ENCODE data around the gene NPPB.

Gene NPPB

DNA sequence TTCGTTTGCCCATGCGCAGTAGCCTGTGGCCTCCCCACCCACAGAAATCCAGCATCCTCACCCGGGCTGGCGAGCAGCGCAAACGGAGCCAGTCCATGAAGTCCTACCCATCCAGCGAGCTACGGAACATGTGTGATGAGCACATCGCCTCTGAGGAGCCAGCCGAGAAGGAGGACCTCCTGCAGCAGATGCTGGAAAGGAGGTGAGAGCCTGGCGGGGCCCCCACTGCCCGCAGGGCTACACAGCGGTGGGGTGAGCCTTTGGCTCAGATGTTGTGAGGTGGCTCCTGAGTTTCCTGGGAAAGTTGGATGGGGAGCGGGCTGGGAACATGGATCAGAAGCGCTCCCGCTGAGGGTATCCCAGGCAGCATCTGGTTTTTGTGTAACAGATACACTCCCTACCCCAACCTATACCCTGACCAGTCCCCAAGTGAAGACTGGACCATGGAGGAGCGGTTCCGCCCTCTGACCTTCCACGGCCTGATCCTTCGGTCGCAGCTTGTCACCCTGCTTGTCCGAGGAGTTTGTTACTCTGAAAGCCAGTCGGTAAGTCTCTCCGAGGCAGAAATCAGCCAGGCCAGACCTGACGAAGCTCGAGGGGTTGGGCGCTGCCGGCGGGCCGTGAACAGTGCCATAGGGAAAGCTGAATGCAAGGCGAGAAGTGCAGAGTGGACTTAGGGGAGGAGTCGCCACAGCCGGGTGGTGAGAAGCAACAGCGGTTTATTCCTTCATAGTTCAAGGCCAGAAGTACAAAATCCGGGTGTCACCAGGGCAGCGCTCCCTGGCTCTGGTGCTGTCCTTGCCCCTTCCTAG is 21.6 kb downstream of the NPPB start:
- no peak overlapping the region for H3K4me3 ChIP-seq (ENCODE audit: low read depth, low read length)

DNA sequence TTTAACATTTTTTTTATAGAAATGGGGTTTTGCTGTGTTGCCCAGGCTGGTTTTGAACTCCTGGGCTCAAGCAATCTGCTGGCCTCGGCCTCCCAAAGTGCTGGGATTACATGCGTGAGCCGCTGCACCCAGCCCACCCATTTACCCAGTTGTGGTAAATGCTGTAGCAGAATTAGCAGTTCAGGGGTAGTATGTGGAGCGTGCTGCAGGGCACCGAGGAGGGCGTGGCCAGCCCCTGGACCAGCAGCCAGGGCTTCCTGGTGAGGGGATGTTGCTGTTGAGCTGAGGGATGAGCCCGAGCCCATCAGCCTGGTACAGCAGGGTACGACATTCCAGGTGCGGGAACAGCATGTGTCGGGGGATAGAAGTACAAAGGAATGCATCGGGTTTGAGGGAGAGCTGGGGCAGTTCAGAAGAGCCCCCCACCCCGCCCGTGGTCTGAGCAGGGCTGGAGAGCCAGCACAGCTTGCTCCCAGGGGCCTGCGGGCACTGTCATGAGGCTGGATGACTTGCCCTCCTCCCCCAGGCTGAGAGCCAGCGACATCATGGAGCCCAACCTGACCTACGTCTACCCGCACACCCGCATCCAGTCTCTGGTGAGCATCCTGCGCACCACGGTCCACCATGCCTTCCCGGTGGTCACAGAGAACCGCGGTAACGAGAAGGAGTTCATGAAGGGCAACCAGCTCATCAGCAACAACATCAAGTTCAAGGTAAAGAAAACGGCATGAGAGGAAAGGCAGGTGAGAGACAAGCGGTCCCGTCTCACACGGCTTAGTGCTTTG is 23.1 kb downstream of the NPPB start:
- no peak overlapping the region for H3K4me3 ChIP-seq (ENCODE audit: low read depth, low read length)

DNA sequence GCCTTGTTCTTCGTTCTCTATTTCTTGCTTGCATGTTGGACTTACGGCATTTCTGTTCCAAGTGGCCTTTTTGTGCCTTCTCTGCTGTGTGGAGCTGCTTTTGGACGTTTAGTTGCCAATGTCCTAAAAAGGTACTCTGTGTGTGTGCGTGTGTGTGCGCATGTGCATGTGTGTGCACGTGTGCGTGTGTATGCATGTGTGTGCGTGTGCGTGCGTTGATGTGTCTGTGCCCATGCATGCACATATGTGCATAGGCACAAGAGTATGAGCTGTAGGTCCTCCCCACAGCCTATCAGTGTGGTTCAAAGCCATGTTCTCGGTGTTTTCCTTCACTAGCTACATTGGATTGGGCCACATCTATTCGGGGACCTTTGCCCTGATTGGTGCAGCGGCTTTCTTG is 24.8 kb downstream of the NPPB start:
- H3K4me3 ChIP-seq (ENCODE audit: low read depth, low read length) = no peak overlapping the region

DNA sequence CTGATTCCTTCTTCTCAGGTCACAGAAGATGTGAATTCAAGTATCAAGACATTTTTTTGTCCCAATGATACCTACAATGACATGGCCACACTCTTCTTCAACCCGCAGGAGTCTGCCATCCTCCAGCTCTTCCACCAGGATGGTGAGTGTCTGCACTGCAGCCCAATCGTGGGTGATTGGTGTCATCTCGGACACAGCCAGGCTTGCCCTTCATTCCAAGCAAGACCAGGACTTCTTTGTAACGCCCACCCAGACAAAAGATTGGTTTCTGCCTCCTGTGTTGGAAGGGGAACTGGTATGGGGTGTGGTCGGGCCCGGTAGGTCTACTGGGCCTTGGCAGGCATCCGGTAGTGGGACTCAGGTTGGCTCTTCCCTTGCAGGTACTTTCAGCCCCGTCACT is 25.2 kb downstream of the NPPB start:
- H3K4me3 ChIP-seq (ENCODE audit: low read depth, low read length) = no peak overlapping the region

DNA sequence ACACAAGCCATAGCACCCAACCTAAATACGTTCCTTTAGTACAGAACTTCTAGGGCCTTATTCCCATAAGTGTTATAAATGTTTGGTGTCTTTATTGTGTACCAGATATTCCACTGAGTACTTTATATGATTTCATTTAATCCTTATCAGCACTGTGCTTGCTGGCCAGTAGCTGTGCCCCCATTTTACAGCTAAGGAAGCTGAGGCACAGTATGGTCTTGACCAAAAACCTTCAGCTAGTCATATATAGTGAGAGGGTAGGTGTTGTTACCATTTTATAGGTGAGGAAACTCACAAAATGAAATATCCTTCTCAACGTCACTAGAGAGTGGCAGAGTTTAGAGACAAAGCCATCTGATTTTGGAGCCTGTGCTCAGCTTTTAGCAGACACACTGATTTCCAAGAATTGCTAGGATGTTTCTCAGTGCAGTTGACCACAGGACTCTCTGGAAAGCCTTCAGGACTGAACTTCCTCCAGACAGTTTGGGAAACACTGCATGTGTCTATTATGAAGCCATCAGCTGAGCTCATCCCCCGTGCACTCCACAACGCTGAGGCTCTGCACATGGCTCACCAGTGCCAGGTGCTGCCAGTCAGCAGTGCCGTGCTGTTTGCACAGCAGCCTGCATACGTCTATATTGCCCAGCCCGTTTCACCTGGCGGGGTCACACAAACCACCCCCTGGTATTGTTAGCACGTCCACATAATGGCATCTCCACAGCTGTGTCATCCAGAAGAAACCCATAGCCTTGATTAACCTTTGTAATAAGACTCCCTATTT is 26.6 kb downstream of the NPPB start:
- H3K4me3 ChIP-seq (ENCODE audit: low read depth, low read length) = no peak overlapping the region

DNA sequence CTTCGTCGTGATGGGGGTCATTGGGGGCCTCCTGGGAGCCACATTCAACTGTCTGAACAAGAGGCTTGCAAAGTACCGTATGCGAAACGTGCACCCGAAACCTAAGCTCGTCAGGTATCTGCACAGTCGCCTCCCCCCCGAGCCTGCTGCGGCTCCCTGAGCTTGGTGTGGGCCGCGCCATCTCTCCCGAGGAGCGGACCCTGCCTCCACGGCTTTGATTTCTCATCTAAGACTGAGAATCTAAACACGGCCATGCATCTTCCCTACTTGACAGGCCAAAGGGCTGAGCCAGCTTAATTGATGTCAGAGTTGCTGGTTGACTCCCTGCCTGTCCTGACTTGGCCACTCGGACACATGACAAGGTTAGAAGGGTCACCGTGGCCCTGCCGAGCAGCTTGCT is 30.2 kb downstream of the NPPB start:
- H3K4me3 ChIP-seq (ENCODE audit: low read depth, low read length) = no peak overlapping the region

DNA sequence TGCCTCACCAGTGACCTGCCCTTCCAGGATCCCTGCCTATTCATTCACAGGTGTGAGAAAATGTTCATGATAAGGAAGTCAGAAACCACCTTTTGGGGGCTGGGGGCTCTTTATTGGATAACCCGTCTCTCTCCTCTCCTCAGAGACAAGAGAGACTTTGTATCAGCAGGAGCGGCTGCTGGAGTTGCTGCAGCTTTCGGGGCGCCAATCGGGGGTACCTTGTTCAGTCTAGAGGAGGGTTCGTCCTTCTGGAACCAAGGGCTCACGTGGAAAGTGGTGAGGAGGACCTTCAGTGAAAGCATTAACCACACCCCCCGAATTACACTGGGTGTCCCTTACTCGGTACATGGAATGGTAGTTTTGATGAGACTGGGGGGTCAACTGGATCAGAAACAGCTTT is 31.8 kb downstream of the NPPB start:
- H3K4me3 ChIP-seq (ENCODE audit: low read depth, low read length) = no peak overlapping the region

DNA sequence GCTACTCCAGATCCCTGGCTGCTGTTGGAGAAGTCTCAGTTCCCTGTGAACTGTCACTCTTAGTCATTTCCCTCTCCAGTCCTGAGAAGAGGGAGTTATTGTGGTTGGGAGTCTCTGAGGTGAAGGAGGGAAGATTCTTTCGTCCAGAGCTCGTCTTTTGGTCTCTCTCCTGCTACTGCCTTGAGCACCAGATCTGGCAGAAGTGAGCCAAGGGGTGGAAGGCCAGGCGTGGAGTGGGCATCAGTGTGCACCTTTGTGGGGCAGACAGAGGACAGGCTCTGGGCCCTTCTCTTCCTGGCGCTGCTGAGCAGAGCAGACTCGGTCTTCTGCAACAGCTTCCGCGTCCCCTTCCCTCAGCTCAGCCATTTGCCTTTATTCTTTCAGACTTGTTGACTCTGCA is 33.6 kb downstream of the NPPB start:
- H3K4me3 ChIP-seq (ENCODE audit: low read depth, low read length) = no peak overlapping the region

DNA sequence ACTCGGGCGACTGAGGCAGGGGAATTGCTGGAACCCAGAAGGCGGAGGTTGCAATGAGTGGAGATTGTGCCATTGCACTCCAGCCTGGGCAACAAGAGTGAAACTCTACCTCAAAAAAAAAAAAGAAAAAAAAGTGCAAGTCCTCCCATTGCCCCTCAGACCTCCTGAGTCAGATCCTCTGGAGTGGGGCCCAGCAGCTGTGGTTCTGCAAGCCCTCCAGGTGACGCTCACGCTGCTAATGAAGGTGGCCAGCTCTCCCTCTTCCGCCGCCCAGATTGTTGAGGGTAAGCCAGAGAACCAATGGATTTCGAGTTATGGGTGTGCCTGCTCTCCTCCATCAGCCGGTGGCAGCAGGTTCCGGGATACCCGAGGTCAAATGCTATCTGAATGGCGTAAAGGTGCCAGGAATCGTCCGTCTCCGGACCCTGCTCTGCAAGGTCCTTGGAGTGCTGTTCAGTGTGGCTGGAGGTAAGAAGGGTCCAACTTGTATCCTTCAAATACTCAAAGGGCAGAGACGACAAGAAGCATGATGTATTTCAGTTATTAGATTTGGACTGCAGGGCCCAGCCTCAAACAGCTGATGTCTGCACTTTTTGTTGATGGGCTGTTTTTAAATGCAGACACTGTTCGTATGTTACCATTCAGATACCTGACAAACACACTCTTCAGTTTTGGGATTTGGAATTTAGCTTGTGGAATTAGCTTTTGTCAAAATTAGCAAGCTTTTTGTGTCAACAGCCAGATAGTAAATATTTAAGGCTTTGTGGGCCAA is 35.2 kb downstream of the NPPB start:
- H3K4me3 ChIP-seq (ENCODE audit: low read depth, low read length) = no peak overlapping the region

DNA sequence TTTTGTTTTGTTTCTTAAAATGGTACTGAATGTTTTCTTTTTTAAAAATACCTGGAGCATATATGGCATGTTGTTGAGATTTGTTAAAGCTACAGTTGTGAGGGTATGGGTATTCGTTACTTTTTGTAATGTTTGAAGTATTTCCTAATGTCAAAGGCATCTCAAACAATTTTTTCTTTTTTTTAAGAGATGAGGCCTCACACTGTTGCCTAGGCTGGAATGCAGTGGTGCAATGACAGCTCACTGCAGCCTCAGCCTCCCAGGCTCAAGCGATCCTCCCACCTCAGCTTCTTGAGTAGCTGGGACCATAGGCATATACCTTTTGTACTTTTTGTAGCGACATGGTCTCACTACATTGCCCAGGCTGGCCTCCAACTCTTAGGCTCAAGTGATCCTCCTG is 36.7 kb downstream of the NPPB start:
- no peak overlapping the region for H3K4me3 ChIP-seq (ENCODE audit: low read depth, low read length)

DNA sequence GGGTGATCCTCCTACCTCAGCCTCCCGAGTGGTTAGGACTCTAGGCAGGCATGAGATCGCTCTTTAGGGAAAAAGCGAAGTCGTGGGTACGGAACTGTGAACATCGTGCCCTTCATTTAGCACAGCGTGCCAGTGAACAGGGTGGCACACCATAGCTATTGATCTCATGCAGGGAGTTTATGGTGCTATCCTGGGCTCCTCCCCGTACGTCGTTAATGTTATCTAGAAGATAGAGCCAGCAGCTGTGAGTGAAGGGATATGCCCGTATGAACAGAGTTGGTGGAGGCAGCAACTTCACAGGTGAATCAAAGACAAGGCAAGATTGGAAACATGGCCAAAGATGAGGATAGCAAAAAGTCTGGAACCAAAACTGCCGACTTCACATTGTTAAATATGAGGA is 41.6 kb downstream of the NPPB start:
- H3K4me3 ChIP-seq (ENCODE audit: low read depth, low read length) = no peak overlapping the region

DNA sequence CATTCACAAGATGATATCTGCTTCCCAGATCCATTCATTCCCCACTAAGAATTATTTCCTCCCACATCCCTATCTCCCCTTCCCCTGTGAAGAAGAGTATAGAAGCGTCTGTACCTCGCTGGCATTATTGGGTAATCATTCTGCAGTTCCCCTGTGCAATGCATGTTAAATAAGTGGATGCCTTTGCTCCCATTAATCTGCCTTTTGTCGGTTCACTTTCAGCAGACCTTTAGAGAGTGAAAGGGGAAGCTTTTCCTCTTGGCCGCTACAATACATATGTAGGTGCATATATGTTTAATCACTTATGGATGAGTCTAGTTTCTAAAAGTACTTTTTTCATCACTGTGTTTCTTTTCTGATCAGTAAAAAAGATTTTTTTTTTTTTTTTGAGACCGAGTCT is 45.7 kb downstream of the NPPB start:
- no peak overlapping the region for H3K4me3 ChIP-seq (ENCODE audit: low read depth, low read length)
